Heart left ventricle (tissue), 16 donors: Measurements from ENCODE around the gene SLC22A7. TPM values are rescaled to one million over a fixed set of nuclear protein-coding genes. Genes with fewer than 3 reads are reported as not detected.

Experiments used
- ATAC-seq, 4 donors: fragments of 200-7000 bp; cut with Tn5 transposase; one replicate each; pipeline ENCODE4 v1.9.1; 2020 to 2022; ENCODE audit warnings: moderate library complexity in 4 of 4, mild to moderate bottlenecking in 3 of 4, moderate number of reproducible peaks in 1 of 4
- DNase-seq, 5 donors: peaks; one replicate each; pipeline ENCODE4 v3.0.0-alpha.2; 2020
- H3K27ac ChIP-seq, 12 donors: fragments of 200-600 bp; sonication (generic) in 4 of 12; one replicate each; pipeline versions ENCODE4 v1.5.0 to v1.8.0; 2016 to 2022; ENCODE audit warnings: mild to moderate bottlenecking in 2 of 12
- H3K27me3 ChIP-seq, 9 donors: fragments of 200-600 bp; sonication (generic) in 2 of 9; one replicate each; pipeline versions ENCODE4 v1.5.1 to v1.8.0; 2016 to 2022; ENCODE audit warnings: mild to moderate bottlenecking in 3 of 9
- H3K36me3 ChIP-seq, 9 donors: fragments of 200-600 bp; sonication (generic) in 2 of 9; one replicate each; pipeline versions ENCODE4 v1.5.0 to v1.8.0; 2018 to 2022; ENCODE audit warnings: mild to moderate bottlenecking in 2 of 9
- H3K4me1 ChIP-seq, 12 donors: fragments of 200-600 bp; sonication (generic) in 4 of 12; one replicate each; pipeline versions ENCODE4 v1.5.0 to v1.8.0; 2016 to 2022; ENCODE audit warnings: mild to moderate bottlenecking in 3 of 12
- H3K4me3 ChIP-seq, 12 donors: fragments of 200-600 bp; sonication (generic) in 4 of 12; one replicate each; pipeline versions ENCODE4 v1.5.0 to v1.8.0; 2017 to 2022; ENCODE audit warnings: mild to moderate bottlenecking in 9 of 12, moderate library complexity in 4 of 12
- H3K9me3 ChIP-seq, 12 donors: fragments of 200-600 bp; sonication (generic) in 4 of 12; one replicate each; pipeline versions ENCODE4 v1.5.0 to v1.8.0; 2016 to 2022; ENCODE audit warnings: mild to moderate bottlenecking in 1 of 12
- POLR2A ChIP-seq, 2 donors: fragments of 450-650 bp; IDR thresholded peaks; one replicate each; pipeline ENCODE4 v1.6.1; 2017; ENCODE audit warnings: antibody characterized with exemption in 2 of 2, mild to moderate bottlenecking in 2 of 2, moderate library complexity in 2 of 2
- WGBS, 4 donors: extraction: QIAGEN DNeasy Blood & Tissue Kit in 2 of 4; methylation state at CpG; one replicate each; pipeline versions ENCODE4 v1.1.5 to v1.1.7; 2013 to 2018; 5-methylcytosine and 5-hydroxymethylcytosine counted together
- intact Hi-C, 10 donors: fragments of 100-400 bp; cut with DNase I; formaldehyde crosslinking; loops; one replicate each; pipeline versions ENCODE4 v1.11.1 to v1.14.2; 2022
- long read RNA-seq, 3 donors: library from polyadenylated mRNA; unstranded; transcript quantifications; one replicate each; pipeline ENCODE4 v2.0.0, GENCODE V29; 2020 to 2021
- polyA plus RNA-seq, 2 donors: library from polyadenylated mRNA; stranded (reverse); fragments of 200-250 nt; gene quantifications; one replicate each; pipeline ENCODE4 v1.2.3, GENCODE V29; 2013
- total RNA-seq, 9 donors: library from RNA; depleted of rRNA in 2 of 9; stranded (reverse); fragments of >200 nt in 2 of 9; fragmentation: NEBNext Ultra II Directional in 3 of 9; extraction: Animal tissue kit (Norgen Biotek cat#: 25700) in 3 of 9; gene quantifications; one replicate each; pipeline versions ENCODE4 v1.1.0 to v1.2.4, GENCODE V29; 2016 to 2023
- TF ChIP-seq, protein P1 (sequence below), 12 donors: fragments of 200-600 bp; sonication (generic) in 4 of 12; IDR thresholded peaks; one replicate each; pipeline versions ENCODE4 v1.5.0 to v1.8.0; 2018 to 2022; ENCODE audit warnings: antibody characterized with exemption in 12 of 12, mild to moderate bottlenecking in 5 of 12
- donor health status: ischemic (EF 13 %, LVEDD 7.1; RV severe dilation, severe dysfunction).
- donor health status: healthy with polysubstance abuse.
- donor health status: DM: no; HTN: yes; CAD: no.
- donor health status: DM: no; HTN: no; CAD: no.
- donor health status: ischemic (EF 25% LVEDD 6.9; RV normal size, moderate dysfunction).
- donor health status: ischemic (EF 25% LVEDD 5.7; RV mildly dilated, moderate dysfunction).
- donor health status: healthy.
- donor health status: DM: yes; HTN: yes; CAD: no.
- donor health status: ischemic (EF 35%, LVEDD 5.7; RV mildly dilated, moderate dysfunction).
- donor health status: nonischemic (EF 11% LVEDD 7.7; RV severe dilation, severe dysfunction).
- donor health status: DM: yes; HTN: yes; CAD: no.
- donor health status: PGD.
- donor health status: ischemic (EF 29% LVEDD 5.4; RV normal size, mild dysfunction).
- donor health status: nonischemic (EF 23%, LVEDD 6.1; RV moderate dilation, normal function).

The SLC22A7 gene, protein sequence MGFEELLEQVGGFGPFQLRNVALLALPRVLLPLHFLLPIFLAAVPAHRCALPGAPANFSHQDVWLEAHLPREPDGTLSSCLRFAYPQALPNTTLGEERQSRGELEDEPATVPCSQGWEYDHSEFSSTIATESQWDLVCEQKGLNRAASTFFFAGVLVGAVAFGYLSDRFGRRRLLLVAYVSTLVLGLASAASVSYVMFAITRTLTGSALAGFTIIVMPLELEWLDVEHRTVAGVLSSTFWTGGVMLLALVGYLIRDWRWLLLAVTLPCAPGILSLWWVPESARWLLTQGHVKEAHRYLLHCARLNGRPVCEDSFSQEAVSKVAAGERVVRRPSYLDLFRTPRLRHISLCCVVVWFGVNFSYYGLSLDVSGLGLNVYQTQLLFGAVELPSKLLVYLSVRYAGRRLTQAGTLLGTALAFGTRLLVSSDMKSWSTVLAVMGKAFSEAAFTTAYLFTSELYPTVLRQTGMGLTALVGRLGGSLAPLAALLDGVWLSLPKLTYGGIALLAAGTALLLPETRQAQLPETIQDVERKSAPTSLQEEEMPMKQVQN
- total RNA-seq (under 1 TPM in 4 of 9 donors, not detected in 5; 0.12 to 0.32 (median 0.14) TPM), polyA plus RNA-seq (under 1 TPM in 1 of 2 donors, not detected in 1; 0.23 TPM)
- long read RNA-seq, donor 1, partial matches to known transcripts = 0 of 1 reads
- long read RNA-seq, donor 1, other reads (novel, unspliced or antisense) = 1 of 1 reads
- long read RNA-seq, donor 2, partial matches to known transcripts = 0 of 4 reads
- long read RNA-seq, donor 2, other reads (novel, unspliced or antisense) = 4 of 4 reads
- long read RNA-seq, donor 3 = 0 reads

DNA sequence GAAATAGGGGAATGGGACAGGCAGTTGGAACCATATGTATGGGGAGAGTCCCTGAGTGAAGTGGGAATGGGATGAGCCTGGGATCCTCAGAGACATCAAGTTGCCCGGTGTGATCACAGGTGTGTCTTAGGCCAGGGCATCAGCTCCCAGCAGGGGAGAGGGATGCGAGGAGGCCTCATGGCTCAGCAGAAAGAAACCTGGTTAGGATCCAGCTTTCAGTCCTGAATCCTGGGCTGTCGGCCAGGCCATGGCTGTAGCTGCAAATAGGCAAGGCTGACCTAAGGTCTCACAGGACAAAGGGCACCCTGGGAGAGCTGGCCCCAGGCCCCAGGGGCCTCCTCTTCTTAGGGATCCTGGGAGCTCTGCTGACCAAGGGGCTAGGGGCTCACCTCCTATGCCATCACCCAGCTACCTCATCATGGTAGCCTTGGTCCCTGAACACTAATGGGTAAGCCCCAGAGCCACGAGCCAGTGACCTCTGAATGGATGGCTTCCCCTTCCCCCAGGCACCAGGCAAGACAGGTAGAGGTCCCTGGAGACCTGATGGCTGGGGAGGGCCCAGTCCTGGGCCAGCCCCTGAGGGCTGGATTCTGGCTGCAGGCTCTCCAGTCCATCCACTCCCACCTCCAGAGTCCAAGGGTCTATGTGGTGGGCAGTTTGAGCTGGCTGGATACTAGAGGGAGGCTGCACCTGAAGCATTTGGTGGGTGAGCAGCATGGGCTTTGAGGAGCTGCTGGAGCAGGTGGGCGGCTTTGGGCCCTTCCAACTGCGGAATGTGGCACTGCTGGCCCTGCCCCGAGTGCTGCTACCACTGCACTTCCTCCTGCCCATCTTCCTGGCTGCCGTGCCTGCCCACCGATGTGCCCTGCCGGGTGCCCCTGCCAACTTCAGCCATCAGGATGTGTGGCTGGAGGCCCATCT, at the start of gene SLC22A7:
SLC22A7 (plus strand) TSS at position 617 of the 921 bp plus-strand sequence; CDS start at position 716, 99 bp downstream.
- DNase-seq = peak in 4 of 5 donors; percentile 65 to 89 (median 73)
- WGBS, 4 donors = 25 to 72% (median 67%) methylated on average over 4 to 10 of the region's 10 CpGs

GRCh38 chr6:43248791-43249190, 49.3 kb upstream of the SLC22A7 start:
- DNase-seq (no peak), ATAC-seq (no peak)
- Histone ChIP-seq H3K9me3 (no peaks in the 10 kb centered on the region), H3K27ac (no peak overlapping the region), H3K4me1 (peaks cover 0 to 17% (median 9%) of the 10 kb centered on the region in 12 donors), H3K27me3 (peaks cover 0 to 33% (median 17%) of the 10 kb centered on the region in 9 donors), H3K36me3 (no peaks in the 10 kb centered on the region), H3K4me3 (no peak overlapping the region)
- TF ChIP-seq, protein P1, sequence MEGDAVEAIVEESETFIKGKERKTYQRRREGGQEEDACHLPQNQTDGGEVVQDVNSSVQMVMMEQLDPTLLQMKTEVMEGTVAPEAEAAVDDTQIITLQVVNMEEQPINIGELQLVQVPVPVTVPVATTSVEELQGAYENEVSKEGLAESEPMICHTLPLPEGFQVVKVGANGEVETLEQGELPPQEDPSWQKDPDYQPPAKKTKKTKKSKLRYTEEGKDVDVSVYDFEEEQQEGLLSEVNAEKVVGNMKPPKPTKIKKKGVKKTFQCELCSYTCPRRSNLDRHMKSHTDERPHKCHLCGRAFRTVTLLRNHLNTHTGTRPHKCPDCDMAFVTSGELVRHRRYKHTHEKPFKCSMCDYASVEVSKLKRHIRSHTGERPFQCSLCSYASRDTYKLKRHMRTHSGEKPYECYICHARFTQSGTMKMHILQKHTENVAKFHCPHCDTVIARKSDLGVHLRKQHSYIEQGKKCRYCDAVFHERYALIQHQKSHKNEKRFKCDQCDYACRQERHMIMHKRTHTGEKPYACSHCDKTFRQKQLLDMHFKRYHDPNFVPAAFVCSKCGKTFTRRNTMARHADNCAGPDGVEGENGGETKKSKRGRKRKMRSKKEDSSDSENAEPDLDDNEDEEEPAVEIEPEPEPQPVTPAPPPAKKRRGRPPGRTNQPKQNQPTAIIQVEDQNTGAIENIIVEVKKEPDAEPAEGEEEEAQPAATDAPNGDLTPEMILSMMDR (IDR thresholded peaks at IDR 0.05) = no peak
- TF ChIP-seq POLR2A (IDR thresholded peaks at IDR 0.05) = no peak
- intact Hi-C loops = no loop called here

More for the DNA sequence above, at the start of gene SLC22A7:
- TF ChIP-seq POLR2A (IDR thresholded peaks at IDR 0.05) = no peak
- TF ChIP-seq, protein P1 (IDR thresholded peaks at IDR 0.05) = no peak
- H3K9me3 ChIP-seq = no peaks in the 10 kb centered on the region
- no peaks in the 10 kb centered on the region for H3K36me3 ChIP-seq
- intact Hi-C loops = no loop called here
- H3K27me3 ChIP-seq = peaks cover 0 to 14% (median 0%) of the 10 kb centered on the region in 9 donors
- H3K4me3 ChIP-seq = no peak within 1 kb of the TSS
- peak within 1 kb of the TSS in 8 of 12 donors; percentile 12 to 67 (median 54) for H3K27ac ChIP-seq
- peaks cover 0 to 15% (median 3%) of the 10 kb centered on the region in 12 donors for H3K4me1 ChIP-seq
- peak; percentile 51 to 89 (median 81) for ATAC-seq

DNA sequence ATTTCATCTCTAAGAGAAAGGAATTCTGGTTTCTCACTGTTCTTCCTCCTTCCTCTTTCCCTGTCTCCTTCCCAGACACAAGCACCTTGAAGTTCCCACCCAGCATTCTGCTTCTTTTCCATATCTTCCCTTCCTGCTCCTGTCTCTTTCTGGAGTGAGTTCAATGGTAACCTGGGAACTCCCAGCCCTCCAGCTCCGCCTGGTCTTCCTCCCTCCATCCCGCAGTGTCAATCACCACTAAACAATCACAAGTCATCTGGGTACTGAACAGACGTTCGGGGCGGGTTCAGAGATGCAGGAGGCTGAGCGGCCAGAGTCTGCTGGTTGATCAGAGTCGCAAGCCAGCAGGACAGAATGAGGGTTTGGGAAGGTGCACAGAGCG, 47.1 kb upstream of the SLC22A7 start:
- H3K4me3 ChIP-seq = no peak overlapping the region
- intact Hi-C loops = loop anchor here in 1 of 10 donors (10.0 kb wide), 1 partner anchor 254 kb away; no protein-coding TSS in a partner anchor

More for the DNA sequence above, 47.1 kb upstream of the SLC22A7 start:
- Histone ChIP-seq H3K27ac (no peak overlapping the region), H3K9me3 (no peaks in the 10 kb centered on the region), H3K4me1 (peaks cover 0 to 17% (median 9%) of the 10 kb centered on the region in 12 donors), H3K27me3 (peaks cover 0 to 28% (median 10%) of the 10 kb centered on the region in 9 donors), H3K36me3 (no peaks in the 10 kb centered on the region)
- no peak for TF ChIP-seq POLR2A (IDR thresholded peaks at IDR 0.05)
- TF ChIP-seq, protein P1 (IDR thresholded peaks at IDR 0.05) = no peak
- no peak for ATAC-seq
- WGBS, 4 donors = 22 to 38% (median 28%) methylated on average over 8 of the region's 8 CpGs
- DNase-seq = no peak
